ENCODE measurements around the gene NKAIN2.

Gene NKAIN2

GRCh38 chr6:124829822-124830221 lies 1026.2 kb downstream of the NKAIN2 start:
- no peak for DNase-seq (ENCODE audit: low spot score)

DNA sequence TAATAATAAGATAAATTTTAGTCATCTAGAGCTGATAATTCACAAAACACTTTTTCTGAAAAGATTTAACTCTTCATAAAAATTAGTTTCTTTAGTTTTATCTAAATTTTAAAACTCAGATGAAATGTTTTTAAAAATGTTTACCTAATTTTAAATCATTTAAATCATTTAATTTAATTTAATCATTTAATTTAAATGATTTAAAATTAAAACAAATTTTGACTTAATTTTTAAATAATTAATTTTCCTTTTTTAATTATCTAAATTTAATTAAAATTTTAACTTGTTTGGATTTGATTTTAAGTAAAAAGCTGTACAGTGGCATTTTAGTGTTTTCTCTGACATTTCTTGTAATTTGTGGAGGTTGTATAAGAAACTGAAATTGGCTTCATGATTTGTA lies 1026.8 kb downstream of the NKAIN2 start:
- no peak for DNase-seq (ENCODE audit: low spot score)

DNA sequence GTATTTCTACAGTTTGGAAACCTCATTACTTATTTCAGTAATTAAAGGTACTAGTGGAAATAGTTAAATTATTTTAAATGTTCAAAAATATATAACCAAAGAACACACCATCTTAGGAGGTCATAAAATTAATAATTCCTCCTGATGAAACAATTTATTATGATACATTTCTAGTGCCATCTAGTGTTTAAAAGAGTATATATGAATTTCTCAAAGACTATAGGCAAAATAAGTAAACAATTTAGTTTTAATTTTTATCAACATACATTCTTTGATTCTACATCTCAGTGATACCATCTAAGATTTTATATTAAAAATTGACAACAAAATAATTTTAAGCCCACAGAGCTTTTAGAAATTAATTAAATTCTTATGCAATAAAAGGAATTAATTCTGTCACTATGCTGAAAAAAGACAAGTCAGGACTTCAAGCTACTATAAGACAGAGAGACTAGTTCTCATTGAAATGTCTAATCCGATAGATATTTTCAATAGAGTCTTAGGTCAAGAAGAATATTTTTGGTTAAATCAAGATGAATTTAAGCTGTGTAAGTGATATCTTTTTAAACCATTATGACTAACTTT lies 1050.8 kb downstream of the NKAIN2 start:
- no peak for DNase-seq (ENCODE audit: low spot score)

GRCh38 chr6:124857746-124858145 lies 1054.1 kb downstream of the NKAIN2 start:
- DNase-seq (ENCODE audit: low spot score): no peak

- DNase-seq (ENCODE audit: low spot score): no peak
Measured at GRCh38 chr6:124858564-124858963, 1054.9 kb downstream of the NKAIN2 start.

- no peak for DNase-seq (ENCODE audit: low spot score)
Measured at GRCh38 chr6:124859366-124859765, 1055.7 kb downstream of the NKAIN2 start.

DNA sequence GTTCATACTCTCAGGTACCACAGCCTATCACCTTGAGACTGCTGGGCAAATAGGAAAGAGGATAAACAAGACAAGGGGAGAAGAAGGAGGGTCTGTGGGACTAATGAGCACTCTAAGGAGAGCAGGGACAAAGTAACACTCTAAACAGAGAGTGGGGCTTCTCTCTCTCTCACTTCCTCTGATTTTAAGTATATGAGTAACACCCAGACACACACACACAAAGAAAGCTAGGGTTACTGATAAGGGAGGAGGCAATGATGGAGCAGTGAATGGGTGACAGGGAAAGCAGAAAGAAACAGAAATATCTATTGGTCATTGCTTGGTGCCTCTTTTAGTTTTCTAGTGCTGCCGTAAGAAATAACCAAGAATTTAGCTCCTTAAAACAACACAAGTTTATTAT lies 1062.4 kb downstream of the NKAIN2 start:
- no peak for DNase-seq (ENCODE audit: low spot score)

- DNase-seq (ENCODE audit: low spot score): no peak
Measured at GRCh38 chr6:124867121-124867520, 1063.5 kb downstream of the NKAIN2 start.

- DNase-seq (ENCODE audit: low spot score): no peak
Measured at GRCh38 chr6:124868481-124868880, 1064.8 kb downstream of the NKAIN2 start.

DNA sequence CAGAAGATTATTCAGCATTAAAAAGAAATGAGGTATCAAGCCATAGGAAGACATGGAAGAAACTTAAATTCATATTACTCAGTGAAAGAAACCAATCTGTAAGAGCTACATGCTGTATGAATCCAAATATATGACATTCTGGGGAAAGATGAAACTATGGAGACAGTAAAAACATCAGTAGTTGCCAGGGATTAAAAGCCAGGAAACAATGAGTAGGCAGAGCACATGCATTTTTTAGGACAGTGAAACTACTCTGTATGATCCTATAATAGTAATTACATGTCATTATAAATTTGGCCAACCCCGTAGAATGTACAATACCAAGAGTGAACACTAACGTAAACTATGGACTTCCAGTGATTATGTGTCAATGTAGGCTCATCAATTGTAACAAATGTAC lies 1065.8 kb downstream of the NKAIN2 start:
- no peak for DNase-seq (ENCODE audit: low spot score)

DNA sequence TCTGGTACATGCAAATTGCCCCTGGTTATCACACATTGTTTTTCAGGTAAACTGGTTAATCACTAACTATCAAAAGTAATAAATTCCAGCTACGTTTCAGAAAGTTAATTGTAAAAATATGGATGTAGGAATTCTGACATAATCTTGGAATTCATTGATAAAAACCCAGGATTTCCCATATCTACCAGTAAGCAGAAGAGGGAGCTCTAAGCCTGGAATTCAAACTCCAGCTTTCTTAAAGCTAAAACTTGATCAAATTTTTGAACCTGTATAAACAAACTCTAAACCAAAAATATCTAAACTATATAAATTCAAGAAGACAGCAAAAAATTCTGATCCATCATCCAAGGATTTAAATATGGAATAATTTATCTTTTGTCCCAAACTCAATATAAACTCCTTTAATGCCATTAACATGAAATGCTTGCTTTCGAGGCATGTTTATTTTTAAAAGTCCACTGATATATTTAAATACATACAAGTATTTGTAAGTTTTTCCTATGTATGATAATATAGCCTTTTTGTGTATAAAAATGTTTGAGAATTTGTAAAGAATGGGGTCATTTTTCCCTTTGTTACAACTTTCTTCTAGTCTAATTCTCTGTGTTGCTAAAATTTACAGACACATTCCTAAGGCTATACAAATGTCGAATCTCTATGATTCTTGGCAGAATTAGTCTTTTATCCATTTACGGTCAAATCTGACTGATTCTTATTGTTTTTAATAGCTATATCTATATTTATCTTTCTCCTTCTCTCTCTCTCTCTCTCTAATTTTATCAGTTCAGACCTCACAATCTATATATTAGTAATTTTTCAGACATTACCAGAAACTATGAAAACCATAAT lies 1067.2 kb downstream of the NKAIN2 start:
- DNase-seq (ENCODE audit: low spot score): no peak

DNA sequence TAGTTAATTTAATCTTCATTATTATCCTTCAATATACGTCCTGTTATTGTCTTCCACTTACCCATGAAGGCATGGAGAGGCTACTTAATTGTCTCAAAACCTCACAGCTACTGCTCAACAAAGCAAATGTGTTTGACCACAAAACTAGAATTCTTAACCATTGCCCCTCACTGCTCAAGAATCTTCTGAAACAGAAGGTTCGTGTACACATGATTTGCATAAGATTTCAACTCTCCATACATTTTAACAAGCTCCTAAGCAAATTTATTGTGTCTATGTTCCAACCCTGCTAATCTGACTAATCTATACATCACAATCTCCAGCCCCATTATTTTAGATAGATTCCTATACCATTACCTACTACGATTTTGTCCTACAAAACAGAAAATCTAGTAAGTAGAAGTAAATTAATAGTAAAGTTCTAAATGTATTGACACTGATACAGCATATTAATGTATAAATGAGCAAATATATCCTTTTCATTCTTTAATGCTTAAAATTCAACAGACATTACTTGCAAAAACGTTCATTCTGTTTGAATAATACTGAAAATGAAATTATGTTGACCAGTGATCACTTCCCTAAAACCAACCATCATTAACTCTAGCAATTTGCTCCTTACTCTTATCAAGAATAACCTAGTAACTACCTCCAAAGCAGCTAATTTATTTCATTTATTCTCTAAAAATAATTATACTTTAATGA lies 1068.8 kb downstream of the NKAIN2 start:
- no peak for DNase-seq (ENCODE audit: low spot score)

DNA sequence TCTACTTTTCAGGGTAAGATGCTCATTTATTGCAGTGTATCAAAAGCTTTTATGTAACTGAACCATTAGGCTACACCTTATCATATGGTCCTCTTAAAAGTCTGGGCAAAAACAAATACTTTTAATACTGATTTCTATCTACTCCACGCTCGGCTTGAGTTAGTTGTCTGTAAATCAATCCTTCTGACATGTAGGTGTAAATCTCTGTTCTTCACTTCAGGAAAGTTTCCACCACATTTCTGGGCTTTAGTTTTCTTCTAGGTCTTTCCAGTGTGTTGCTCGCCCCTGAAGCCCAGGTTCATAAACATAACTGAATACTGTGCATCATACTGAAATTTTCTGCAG lies 1069.4 kb downstream of the NKAIN2 start:
- no peak for DNase-seq (ENCODE audit: low spot score)

Measured in AG08396 (cell line).